GM12891 (cell line): Measurements from ENCODE around the gene AP2A2.

Experiments used
- POLR2A ChIP-seq: IDR thresholded peaks from 2 replicates; pipeline ENCODE4 v1.6.1; 2011; ENCODE audit warnings: low read depth, low read length, control low read depth
- POLR2AphosphoS5 ChIP-seq: IDR thresholded peaks from 2 replicates; pipeline ENCODE4 v1.6.1; 2011; ENCODE audit warnings: low read depth, low read length, control low read depth

GRCh38 chr11:1010551-1011319, 85.1 kb downstream of the AP2A2 start:
- no peak for TF ChIP-seq POLR2A
- TF ChIP-seq POLR2AphosphoS5 = no peak
